Calu3 (cell line): ENCODE data around the gene DAPL1. TPM values are rescaled to one million over a fixed set of nuclear protein-coding genes. Genes with fewer than 3 reads are reported as not detected.
"Not testable (repeated sequence)": the region's sequence is repeated elsewhere in the genome, so short reads cannot be mapped to it uniquely, and the experiment has no call there.

ENCODE experiments used
- BruUV-seq: library from RNA; stranded (reverse); fragments of 400-500 nt; replicated peaks from 2 replicates; lab custom pipeline; 2021; lab: Mats Ljungman, UMichigan
- CTCF ChIA-PET: fragments of 300-600 bp; sonication (Branson Sonifier 250); formaldehyde crosslinking; loops from one replicate; lab custom pipeline; 2022; ENCODE audit warnings: antibody characterized with exemption; lab: Charles Lee
- DNase-seq: peaks from one replicate; pipeline ENCODE4 v3.0.0; 2022
- H3K27ac Mint-ChIP-seq: one replicate; pipeline ENCODE4 v1.8.0; 2022; ENCODE audit warnings: mixed read lengths; ENCODE audit not compliant: unreplicated experiment
- H3K27me3 Mint-ChIP-seq: one replicate; pipeline ENCODE4 v1.8.0; 2022; ENCODE audit warnings: mixed read lengths; ENCODE audit not compliant: unreplicated experiment
- H3K36me3 Mint-ChIP-seq: one replicate; pipeline ENCODE4 v1.8.0; 2022; ENCODE audit warnings: mild to moderate bottlenecking, moderate library complexity, mixed read lengths; ENCODE audit not compliant: insufficient read depth, unreplicated experiment
- H3K4me1 Mint-ChIP-seq: one replicate; pipeline ENCODE4 v1.8.0; 2022; ENCODE audit warnings: mild to moderate bottlenecking, low read depth, mixed read lengths; ENCODE audit not compliant: unreplicated experiment
- H3K4me3 Mint-ChIP-seq: one replicate; pipeline ENCODE4 v1.8.0; 2022; ENCODE audit warnings: mild to moderate bottlenecking, low read depth, moderate library complexity, mixed read lengths; ENCODE audit not compliant: unreplicated experiment
- H3K9me3 Mint-ChIP-seq: one replicate; pipeline ENCODE4 v1.8.0; 2022; ENCODE audit warnings: low read depth, mixed read lengths; ENCODE audit not compliant: unreplicated experiment
- intact Hi-C: fragments of 100-400 bp; cut with micrococcal nuclease; formaldehyde crosslinking; loops from one replicate; pipeline ENCODE4 v1.10.0; 2022; ENCODE audit not compliant: unreplicated experiment
- total RNA-seq: library from RNA; stranded (reverse); gene quantifications from 2 replicates; pipeline ENCODE4 v1.2.3, GENCODE V29; 2022
- TF ChIP-seq, protein P1 (sequence below): fragments of 200-600 bp; IDR thresholded peaks from one replicate; pipeline ENCODE4 v1.8.0; 2022; ENCODE audit warnings: antibody characterized with exemption; ENCODE audit not compliant: unreplicated experiment

DAPL1 gene
- total RNA-seq, 1 experiment from 2014 or later, result not detected

DNA sequence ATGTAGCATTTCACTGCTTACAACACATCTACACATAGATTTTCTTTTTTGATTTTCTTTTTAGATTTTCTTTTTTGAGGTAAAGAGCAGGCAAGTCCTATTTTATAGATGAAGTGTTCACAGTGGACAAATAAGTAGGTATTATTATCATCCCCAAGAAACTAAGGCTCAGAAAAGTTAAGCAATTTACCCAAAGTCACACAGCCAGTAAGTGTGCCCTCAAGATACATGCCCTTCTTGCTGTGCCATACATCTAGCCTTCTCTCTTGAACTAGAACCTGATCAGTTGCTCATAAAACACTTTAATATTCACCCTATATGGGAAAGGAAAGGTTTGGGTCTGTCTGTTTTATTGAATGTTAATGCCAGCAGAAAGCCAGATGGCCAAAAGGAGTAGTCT is 50.3 kb downstream of the DAPL1 start:
- intact Hi-C loops, result no loop called here
- TF ChIP-seq, protein P1, sequence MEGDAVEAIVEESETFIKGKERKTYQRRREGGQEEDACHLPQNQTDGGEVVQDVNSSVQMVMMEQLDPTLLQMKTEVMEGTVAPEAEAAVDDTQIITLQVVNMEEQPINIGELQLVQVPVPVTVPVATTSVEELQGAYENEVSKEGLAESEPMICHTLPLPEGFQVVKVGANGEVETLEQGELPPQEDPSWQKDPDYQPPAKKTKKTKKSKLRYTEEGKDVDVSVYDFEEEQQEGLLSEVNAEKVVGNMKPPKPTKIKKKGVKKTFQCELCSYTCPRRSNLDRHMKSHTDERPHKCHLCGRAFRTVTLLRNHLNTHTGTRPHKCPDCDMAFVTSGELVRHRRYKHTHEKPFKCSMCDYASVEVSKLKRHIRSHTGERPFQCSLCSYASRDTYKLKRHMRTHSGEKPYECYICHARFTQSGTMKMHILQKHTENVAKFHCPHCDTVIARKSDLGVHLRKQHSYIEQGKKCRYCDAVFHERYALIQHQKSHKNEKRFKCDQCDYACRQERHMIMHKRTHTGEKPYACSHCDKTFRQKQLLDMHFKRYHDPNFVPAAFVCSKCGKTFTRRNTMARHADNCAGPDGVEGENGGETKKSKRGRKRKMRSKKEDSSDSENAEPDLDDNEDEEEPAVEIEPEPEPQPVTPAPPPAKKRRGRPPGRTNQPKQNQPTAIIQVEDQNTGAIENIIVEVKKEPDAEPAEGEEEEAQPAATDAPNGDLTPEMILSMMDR, result no peak
- no peak for DNase-seq
- Mint-ChIP-seq H3K27me3 (peaks cover 26% of the 10 kb centered on the region), H3K4me1 (no peaks in the 10 kb centered on the region), H3K36me3 (no peaks in the 10 kb centered on the region), H3K9me3 (no peaks in the 10 kb centered on the region), H3K4me3 (no peak overlapping the region), H3K27ac (no peak overlapping the region)
- CTCF ChIA-PET, result no interaction called here
- BruUV-seq, result no TSS peak

DNA sequence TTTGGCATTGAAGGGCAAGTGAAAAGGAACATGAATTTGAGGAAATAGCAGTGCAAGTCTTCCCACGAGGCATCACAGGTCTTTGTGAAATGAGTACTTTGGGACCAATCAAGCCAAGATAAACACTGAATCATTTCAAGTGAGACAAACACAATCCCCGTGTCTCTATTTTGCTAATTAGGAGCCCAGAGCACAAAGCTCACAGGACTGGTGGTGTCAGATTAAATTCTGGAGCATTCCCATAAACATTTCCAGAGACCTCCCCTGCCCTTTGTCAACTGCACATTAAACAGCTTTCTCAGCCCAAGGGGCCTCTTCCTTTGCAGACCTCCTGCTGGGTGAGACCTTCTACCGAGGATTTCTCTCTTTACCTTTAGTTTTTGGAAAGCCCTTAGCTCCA is 50.7 kb downstream of the DAPL1 start:
- CTCF ChIA-PET, result no interaction called here
- H3K4me1 Mint-ChIP-seq, result no peaks in the 10 kb centered on the region
- intact Hi-C loops, result no loop called here
- no peak overlapping the region for H3K27ac Mint-ChIP-seq
- H3K4me3 Mint-ChIP-seq, result no peak overlapping the region
- TF ChIP-seq, protein P1, result no peak
- H3K27me3 Mint-ChIP-seq, result peaks cover 26% of the 10 kb centered on the region
- DNase-seq, result no peak
- H3K9me3 Mint-ChIP-seq, result no peaks in the 10 kb centered on the region
- no peaks in the 10 kb centered on the region for H3K36me3 Mint-ChIP-seq
- BruUV-seq, result no TSS peak

DNA sequence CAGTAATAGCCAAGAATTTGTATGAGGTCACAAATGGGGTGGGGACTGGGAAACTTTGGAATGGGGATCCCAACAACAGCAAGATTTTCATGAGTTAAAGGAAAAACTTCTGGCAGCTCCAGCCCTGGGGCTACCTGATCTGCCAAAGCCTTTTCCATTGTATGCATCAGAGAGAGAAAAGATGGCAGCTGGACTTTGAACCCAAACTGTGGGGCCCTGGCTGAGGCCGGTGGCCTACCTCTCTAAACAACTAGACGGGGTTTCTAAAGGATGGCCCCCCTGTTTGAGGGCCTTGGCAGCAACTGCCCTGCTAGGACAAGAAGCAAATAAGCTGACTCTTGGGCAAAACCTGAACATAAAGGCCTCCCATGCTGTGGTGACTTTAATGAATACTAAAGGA is 52.4 kb downstream of the DAPL1 start:
- H3K27ac Mint-ChIP-seq, BruUV-seq, CTCF ChIA-PET: not testable (repeated sequence)

DNA sequence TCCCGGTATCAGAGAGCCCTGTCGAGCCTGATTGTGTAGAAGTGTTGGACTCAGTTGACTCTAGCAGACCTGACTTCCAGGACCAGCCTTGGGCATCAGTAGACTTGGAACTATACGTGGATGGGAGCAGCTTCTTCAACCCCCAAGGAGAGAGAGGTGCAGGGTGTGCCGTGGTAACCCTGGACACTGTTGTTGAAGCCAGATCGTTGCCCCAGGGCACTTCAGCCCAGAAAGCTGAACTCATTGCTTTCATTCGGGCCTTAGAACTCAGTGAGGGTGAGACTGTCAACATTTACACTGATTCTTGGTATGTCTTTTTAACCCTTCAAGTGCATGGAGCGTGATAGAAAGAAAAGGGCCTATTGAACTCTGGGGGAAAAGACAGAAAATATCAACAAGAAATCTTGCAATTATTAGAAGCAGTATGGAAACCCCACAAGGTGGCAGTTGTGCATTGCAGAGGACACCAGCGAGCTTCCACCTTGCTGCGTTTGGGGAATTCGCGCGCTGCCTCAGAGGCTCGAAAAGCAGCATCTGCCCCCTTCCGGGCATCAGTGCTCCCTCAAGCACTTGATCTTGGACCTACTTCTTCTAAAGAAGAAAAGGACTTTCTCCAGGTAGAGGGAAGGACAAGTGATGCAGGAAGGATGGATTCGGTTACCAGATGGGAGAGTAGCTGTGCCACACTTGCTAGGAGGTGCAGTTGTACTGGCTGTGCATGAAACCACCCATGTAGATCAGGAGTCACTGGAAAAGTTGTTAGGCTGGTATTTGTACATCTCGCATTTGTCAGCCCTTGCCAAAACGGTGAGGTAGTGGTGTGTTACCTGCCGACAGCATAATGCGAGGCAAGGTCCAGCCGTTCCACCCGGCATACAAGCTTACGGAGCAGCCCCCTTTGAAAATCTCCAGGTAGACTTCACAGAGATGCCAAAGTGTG is 53.2 kb downstream of the DAPL1 start:
- H3K4me3 Mint-ChIP-seq, CTCF ChIA-PET, H3K4me1 Mint-ChIP-seq, H3K27me3 Mint-ChIP-seq, H3K36me3 Mint-ChIP-seq, H3K27ac Mint-ChIP-seq, H3K9me3 Mint-ChIP-seq, intact Hi-C loops, BruUV-seq: not testable (repeated sequence)
- DNase-seq, result peak; percentile 59

More for the DNA sequence above, 52.4 kb downstream of the DAPL1 start:
- peaks cover 15% of the 10 kb centered on the region for H3K27me3 Mint-ChIP-seq
- intact Hi-C loops, H3K4me3 Mint-ChIP-seq, H3K4me1 Mint-ChIP-seq, DNase-seq, H3K9me3 Mint-ChIP-seq, H3K36me3 Mint-ChIP-seq: not testable (repeated sequence)

DNA sequence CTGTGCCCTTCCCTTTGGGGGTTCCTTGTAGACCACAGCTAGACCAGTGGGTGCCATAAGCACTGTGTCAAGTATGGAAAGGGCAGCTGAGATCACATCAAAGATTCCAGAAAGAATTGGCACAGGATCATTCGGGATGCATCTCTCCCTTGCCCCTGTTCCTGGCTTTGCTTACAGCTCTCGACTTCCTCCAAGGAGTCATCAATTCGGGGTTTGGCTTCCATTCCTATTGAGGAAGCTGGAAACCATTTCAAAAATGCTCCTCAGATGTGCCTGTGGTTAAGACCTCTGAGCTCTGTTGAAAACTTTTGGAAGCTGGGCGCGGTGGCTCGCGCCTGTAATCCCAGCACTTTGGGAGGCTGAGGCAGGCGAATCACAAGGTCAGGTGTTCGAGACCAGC is 65.1 kb downstream of the DAPL1 start:
- intact Hi-C loops, CTCF ChIA-PET, H3K27ac Mint-ChIP-seq, BruUV-seq, DNase-seq, H3K4me3 Mint-ChIP-seq, H3K4me1 Mint-ChIP-seq, H3K9me3 Mint-ChIP-seq, H3K36me3 Mint-ChIP-seq: not testable (repeated sequence)
- H3K27me3 Mint-ChIP-seq, result peaks cover 16% of the 10 kb centered on the region

DNA sequence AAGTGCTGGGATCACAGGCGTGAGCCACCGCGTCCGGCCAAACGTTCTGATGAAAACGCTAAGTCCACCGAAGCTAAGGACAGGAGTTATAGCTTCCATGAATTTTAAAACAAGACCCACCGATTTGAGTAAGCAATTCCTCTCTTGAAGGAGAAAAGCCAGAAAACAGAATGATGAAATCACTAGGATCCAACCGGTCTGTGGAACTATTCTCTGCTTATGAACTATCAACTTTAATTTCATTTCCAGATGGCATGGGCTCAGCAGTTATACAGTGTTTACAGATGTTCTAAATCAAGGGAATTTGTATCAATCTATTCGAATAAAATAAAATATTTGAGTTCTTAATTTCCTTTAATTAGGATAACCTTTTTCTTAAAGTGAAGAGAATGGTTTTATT is 66.5 kb downstream of the DAPL1 start:
- H3K36me3 Mint-ChIP-seq, BruUV-seq, DNase-seq, intact Hi-C loops, H3K4me3 Mint-ChIP-seq, CTCF ChIA-PET, H3K4me1 Mint-ChIP-seq, H3K9me3 Mint-ChIP-seq: not testable (repeated sequence)
- Mint-ChIP-seq H3K27me3 (peaks cover 15% of the 10 kb centered on the region), H3K27ac (peak overlapping the region; percentile 52)

DNA sequence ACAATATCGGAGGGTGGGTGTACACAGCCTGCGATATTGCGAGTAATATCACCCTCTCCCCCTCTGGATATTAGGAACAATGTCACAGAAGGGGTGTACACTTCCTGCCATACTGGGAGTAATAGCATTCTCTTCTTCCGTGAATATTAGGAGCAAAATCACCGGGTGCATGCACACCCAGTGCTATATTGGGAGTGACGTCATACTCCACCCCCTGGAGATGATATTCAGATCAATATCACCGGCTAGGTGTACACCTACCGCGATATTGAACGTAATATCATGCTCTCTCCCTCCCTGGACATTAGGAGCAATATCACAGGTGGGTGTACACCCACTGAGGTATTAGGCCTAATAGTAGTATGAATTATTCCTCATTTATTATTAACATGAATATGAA is 70.4 kb downstream of the DAPL1 start:
- H3K27ac Mint-ChIP-seq, intact Hi-C loops, H3K9me3 Mint-ChIP-seq, DNase-seq, BruUV-seq, H3K4me1 Mint-ChIP-seq, CTCF ChIA-PET, H3K36me3 Mint-ChIP-seq, H3K27me3 Mint-ChIP-seq, H3K4me3 Mint-ChIP-seq: not testable (repeated sequence)
